Right atrium auricular region (tissue), 2 donors: Measurements from ENCODE around the gene PDC. TPM values are rescaled to one million over a fixed set of nuclear protein-coding genes. Genes with fewer than 3 reads are reported as not detected.

Experiments
- DNase-seq: peaks from one replicate; pipeline ENCODE4 v3.0.0-alpha.2; 2019; ENCODE audit warnings: low spot score
- H3K27ac ChIP-seq, 2 donors: fragments of 200-600 bp; sonication (generic); 1 replicate in 1 of 2; 2 replicates in 1 of 2; pipeline ENCODE4 v1.5.1; 2016 to 2019
- H3K27me3 ChIP-seq, 2 donors: fragments of 200-600 bp; sonication (generic); one replicate each; pipeline versions ENCODE4 v1.5.1 to v1.6.0; 2017 to 2019
- H3K36me3 ChIP-seq: fragments of 200-600 bp; sonication (generic); one replicate; pipeline ENCODE4 v1.5.1; 2016
- H3K4me1 ChIP-seq, 2 donors: fragments of 200-600 bp; sonication (generic); one replicate each; pipeline versions ENCODE4 v1.5.1 to v1.6.0; 2017 to 2019
- H3K4me3 ChIP-seq, 2 donors: fragments of 200-600 bp; sonication (generic); 1 replicate in 1 of 2; 2 replicates in 1 of 2; pipeline ENCODE4 v1.5.1; 2017 to 2019; ENCODE audit warnings: mild to moderate bottlenecking in 1 of 2, moderate library complexity in 1 of 2
- H3K9me3 ChIP-seq, 2 donors: fragments of 200-600 bp; sonication (generic); one replicate each; pipeline ENCODE4 v1.5.1; 2019
- CTCF ChIP-seq, 2 donors: fragments of 200-600 bp; sonication (generic); IDR thresholded peaks; one replicate each; pipeline ENCODE4 v1.5.1; 2019; ENCODE audit warnings: antibody characterized with exemption in 2 of 2
- total RNA-seq, 2 donors: library from RNA; depleted of rRNA; stranded (reverse); fragments of >200 nt; gene quantifications; one replicate each; pipeline ENCODE4 v1.1.0, GENCODE V29; 2016

Gene PDC
- total RNA-seq, 2 donors from 2014 or later: not detected

- no peaks in the 10 kb centered on the region for H3K9me3 ChIP-seq
- no peak for DNase-seq
- H3K27ac ChIP-seq: no peak overlapping the region
- peaks cover 0 to 10% of the 10 kb centered on the region in 2 donors for H3K4me1 ChIP-seq
- no peaks in the 10 kb centered on the region for H3K27me3 ChIP-seq
- TF ChIP-seq CTCF (IDR thresholded peaks at IDR 0.05): no peak
- H3K36me3 ChIP-seq: no peaks in the 10 kb centered on the region
- no peak overlapping the region for H3K4me3 ChIP-seq
These were observed 34.8 kb downstream of the PDC start for GRCh38 chr1:186426118-186426517.

GRCh38 chr1:186424539-186424938 is 36.4 kb downstream of the PDC start:
- TF ChIP-seq CTCF (IDR thresholded peaks at IDR 0.05): no peak
- H3K4me3 ChIP-seq: no peak overlapping the region
- no peaks in the 10 kb centered on the region for H3K27me3 ChIP-seq
- H3K4me1 ChIP-seq: peaks cover 0 to 10% of the 10 kb centered on the region in 2 donors
- H3K9me3 ChIP-seq: no peaks in the 10 kb centered on the region
- peaks cover under 1% of the 10 kb centered on the region for H3K36me3 ChIP-seq
- peak overlapping the region in 1 of 2 donors; percentile 51 for H3K27ac ChIP-seq
- DNase-seq: no peak

DNA sequence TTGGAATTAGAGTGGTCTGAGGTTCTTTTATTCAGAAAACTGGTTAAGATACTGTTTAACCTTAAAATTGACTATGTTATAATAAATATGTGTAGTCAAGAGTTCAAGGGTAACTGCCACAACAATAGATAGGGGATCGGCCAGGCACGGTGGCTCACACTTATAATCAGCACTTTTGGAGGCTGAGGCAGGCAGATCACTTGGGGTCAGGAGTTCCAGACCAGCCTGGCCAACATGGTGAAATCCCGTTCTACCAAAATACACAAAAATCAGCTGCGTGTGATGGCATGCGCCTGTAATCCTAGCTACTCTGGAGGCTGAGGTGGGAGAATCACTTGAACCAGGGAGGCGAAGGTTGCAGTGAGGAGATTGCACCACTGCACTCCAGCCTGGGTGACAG is 39.5 kb downstream of the PDC start:
- no peaks in the 10 kb centered on the region for H3K27me3 ChIP-seq
- no peak overlapping the region for H3K27ac ChIP-seq
- peaks cover 23% of the 10 kb centered on the region for H3K36me3 ChIP-seq
- H3K9me3 ChIP-seq: no peaks in the 10 kb centered on the region
- peaks cover 0 to 10% of the 10 kb centered on the region in 2 donors for H3K4me1 ChIP-seq
- no peak for TF ChIP-seq CTCF (IDR thresholded peaks at IDR 0.05)
- no peak for DNase-seq
- no peak overlapping the region for H3K4me3 ChIP-seq

DNA sequence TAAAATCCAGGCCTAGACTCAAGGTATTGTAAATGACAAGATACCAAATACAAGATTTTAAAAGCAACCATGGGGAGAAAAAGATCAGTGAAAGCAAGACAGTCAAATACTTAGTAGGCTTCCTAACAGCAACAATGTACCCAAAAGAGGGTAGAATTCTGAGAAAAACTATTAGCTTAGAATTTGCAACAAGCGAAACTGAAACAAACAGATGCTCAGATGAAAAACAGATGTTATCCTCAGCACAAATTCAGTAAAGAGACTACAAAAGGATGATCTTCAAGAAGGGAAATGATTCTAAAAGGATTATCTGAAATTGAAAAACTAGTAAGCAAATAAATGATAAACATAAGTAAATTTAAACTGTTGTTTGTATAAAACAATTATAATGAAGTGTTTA is 40.0 kb downstream of the PDC start:
- TF ChIP-seq CTCF (IDR thresholded peaks at IDR 0.05): no peak
- H3K27me3 ChIP-seq: no peaks in the 10 kb centered on the region
- H3K9me3 ChIP-seq: no peaks in the 10 kb centered on the region
- peaks cover 23% of the 10 kb centered on the region for H3K36me3 ChIP-seq
- H3K4me3 ChIP-seq: no peak overlapping the region
- peaks cover 0 to 10% of the 10 kb centered on the region in 2 donors for H3K4me1 ChIP-seq
- DNase-seq: no peak
- no peak overlapping the region for H3K27ac ChIP-seq

- DNase-seq: no peak
- no peaks in the 10 kb centered on the region for H3K9me3 ChIP-seq
- peaks cover 0 to 10% of the 10 kb centered on the region in 2 donors for H3K4me1 ChIP-seq
- peaks cover 23% of the 10 kb centered on the region for H3K36me3 ChIP-seq
- no peak for TF ChIP-seq CTCF (IDR thresholded peaks at IDR 0.05)
- H3K27me3 ChIP-seq: no peaks in the 10 kb centered on the region
- H3K4me3 ChIP-seq: no peak overlapping the region
- H3K27ac ChIP-seq: no peak overlapping the region
These were observed 40.6 kb downstream of the PDC start for GRCh38 chr1:186420311-186420710.

- DNase-seq: no peak
These were observed 42.4 kb downstream of the PDC start for GRCh38 chr1:186418503-186418902.

More at GRCh38 chr1:186418503-186418902, 42.4 kb downstream of the PDC start:
- H3K27ac ChIP-seq: no peak overlapping the region
- peaks cover 23% of the 10 kb centered on the region for H3K36me3 ChIP-seq
- H3K4me1 ChIP-seq: no peaks in the 10 kb centered on the region
- H3K27me3 ChIP-seq: no peaks in the 10 kb centered on the region
- no peaks in the 10 kb centered on the region for H3K9me3 ChIP-seq
- TF ChIP-seq CTCF (IDR thresholded peaks at IDR 0.05): no peak
- no peak overlapping the region for H3K4me3 ChIP-seq
